OCI-LY7 (cell line): ENCODE results near the gene PCDH1. TPM values are rescaled to one million over a fixed set of nuclear protein-coding genes. Genes with fewer than 3 reads are reported as not detected.

ENCODE experiments used
- BruUV-seq: library from RNA; stranded (reverse); fragments of 400-500 nt; replicated peaks from 2 replicates; lab custom pipeline; 2021; lab: Mats Ljungman, UMichigan
- CTCF ChIA-PET: fragments of 300-600 bp; sonication (Branson Sonifier 250); formaldehyde crosslinking; loops from one replicate; lab custom pipeline; 2022; ENCODE audit warnings: antibody characterized with exemption; ENCODE audit not compliant: unreplicated experiment; lab: Charles Lee
- POLR2A ChIA-PET: fragments of 300-600 bp; sonication (Branson Sonifier 250); formaldehyde crosslinking; loops from one replicate; lab custom pipeline; 2022; ENCODE audit warnings: antibody characterized with exemption; lab: Charles Lee
- DNase-seq: peaks from one replicate; pipeline ENCODE4 v3.0.0-alpha.2; 2015; ENCODE audit warnings: low spot score
- H2AFZ ChIP-seq: fragments of 200-600 bp; sonication (generic), shearing (Covaris generic); 2 replicates; pipeline ENCODE4 v1.6.1; 2014; ENCODE audit warnings: mild to moderate bottlenecking, antibody characterized with exemption, low read length, moderate library complexity
- H3K27ac ChIP-seq: fragments of 200-600 bp; sonication (generic); 2 replicates; pipeline ENCODE4 v1.5.1; 2014; ENCODE audit warnings: mixed run types, low read depth, mild to moderate bottlenecking, moderate library complexity, low read length, inconsistent platforms; ENCODE audit not compliant: poor library complexity, severe bottlenecking
- H3K36me3 ChIP-seq: fragments of 200-600 bp; sonication (generic); 2 replicates; pipeline ENCODE4 v1.6.1; 2014; ENCODE audit warnings: mild to moderate bottlenecking, antibody characterized with exemption, low read length, moderate library complexity, mixed read lengths; ENCODE audit not compliant: insufficient read depth
- H3K4me1 ChIP-seq: fragments of 200-600 bp; sonication (generic); 2 replicates; pipeline ENCODE4 v1.5.1; 2014; ENCODE audit warnings: mild to moderate bottlenecking, low read length; ENCODE audit not compliant: insufficient read depth, poor library complexity, severe bottlenecking
- H3K4me2 ChIP-seq: fragments of 200-600 bp; sonication (generic); 2 replicates; pipeline ENCODE4 v1.6.1; 2014; ENCODE audit warnings: mild to moderate bottlenecking, low read length
- H3K4me3 ChIP-seq: fragments of 200-600 bp; sonication (generic); 2 replicates; pipeline ENCODE4 v1.5.1; 2014; ENCODE audit warnings: mild to moderate bottlenecking, low read depth, low read length; ENCODE audit not compliant: poor library complexity, severe bottlenecking
- H3K79me2 ChIP-seq: fragments of 200-600 bp; sonication (generic); 2 replicates; pipeline ENCODE4 v1.6.1; 2016; ENCODE audit warnings: low read depth, mild to moderate bottlenecking, low read length, moderate library complexity, mixed read lengths; ENCODE audit not compliant: insufficient read depth
- H3K9me2 ChIP-seq: fragments of 200-600 bp; sonication (generic); 2 replicates; pipeline ENCODE4 v1.6.1; 2016; ENCODE audit warnings: mild to moderate bottlenecking, low read length, mixed read lengths; ENCODE audit not compliant: insufficient read depth
- H3K9me3 ChIP-seq: fragments of 200-600 bp; sonication (generic); 2 replicates; pipeline ENCODE4 v1.6.1; 2014; ENCODE audit warnings: mild to moderate bottlenecking, mixed run types, low read length, mixed read lengths
- H4K20me1 ChIP-seq: fragments of 200-600 bp; sonication (generic); 2 replicates; pipeline ENCODE4 v1.6.1; 2014; ENCODE audit warnings: mild to moderate bottlenecking, antibody characterized with exemption, low read length, moderate library complexity, mixed read lengths; ENCODE audit not compliant: insufficient read depth
- CTCF ChIP-seq: fragments of 200-600 bp; sonication (generic); conservative IDR thresholded peaks from 2 replicates; pipeline ENCODE4 v1.5.1; 2014; ENCODE audit warnings: mild to moderate bottlenecking, antibody characterized with exemption, low read length, moderate library complexity, mixed read lengths
- EZH2phosphoT487 ChIP-seq: fragments of 200-600 bp; sonication (generic); IDR thresholded peaks from 2 replicates; pipeline ENCODE4 v1.6.1; 2018; ENCODE audit warnings: low read depth, borderline replicate concordance, mild to moderate bottlenecking, mixed run types, antibody characterized with exemption, low read length, moderate library complexity, mixed read lengths
- intact Hi-C: fragments of 100-400 bp; cut with micrococcal nuclease; formaldehyde crosslinking; loops from one replicate; pipeline ENCODE4 v1.10.0; 2022; ENCODE audit not compliant: unreplicated experiment
- total RNA-seq, 2 experiments: library from RNA; depleted of rRNA in 1 of 2; stranded (reverse); fragments of >200 nt in 1 of 2; shearing (Covaris generic) in 1 of 2; gene quantifications; 2 replicates each; pipeline ENCODE4 v1.2.3, GENCODE V29; 2014 to 2022

Gene PCDH1
- total RNA-seq, 2 experiments from 2014 or later: not detected

- DNase-seq: no peak
- CTCF ChIA-PET: interaction anchor here (1.0 to 2.7 kb wide), 3 partner anchors 9 to 223 kb away, joined by 3 to 19 read pairs (median 5); partner anchors contain the start of gene DELE1
- Histone ChIP-seq H3K4me2 (no peak overlapping the region), H3K9me3 (no peaks in the 10 kb centered on the region), H3K4me1 (peaks cover 36% of the 10 kb centered on the region), H3K9me2 (no peaks in the 10 kb centered on the region), H3K4me3 (no peak overlapping the region), H3K79me2 (no peaks in the 10 kb centered on the region), H2AFZ (peak overlapping the region; percentile 71; the same call in 1 of the 2 replicates), H4K20me1 (no peaks in the 10 kb centered on the region), H3K36me3 (no peaks in the 10 kb centered on the region), H3K27ac (no peak overlapping the region)
- BruUV-seq: no TSS peak
- POLR2A ChIA-PET: interaction anchor here (0.6 to 5.0 kb wide), 7 partner anchors 9 to 584 kb away, joined by 3 to 23 read pairs (median 6); partner anchors contain the start of genes DELE1, PCDHGA1 and RNF14
- intact Hi-C loops: loop anchor here (1.0 kb wide), 1 partner anchor 46 kb away; no protein-coding TSS in a partner anchor
- TF ChIP-seq CTCF: no peak
Observed at GRCh38 chr5:141914797-141915196, 36.6 kb upstream of the PCDH1 start.

DNA sequence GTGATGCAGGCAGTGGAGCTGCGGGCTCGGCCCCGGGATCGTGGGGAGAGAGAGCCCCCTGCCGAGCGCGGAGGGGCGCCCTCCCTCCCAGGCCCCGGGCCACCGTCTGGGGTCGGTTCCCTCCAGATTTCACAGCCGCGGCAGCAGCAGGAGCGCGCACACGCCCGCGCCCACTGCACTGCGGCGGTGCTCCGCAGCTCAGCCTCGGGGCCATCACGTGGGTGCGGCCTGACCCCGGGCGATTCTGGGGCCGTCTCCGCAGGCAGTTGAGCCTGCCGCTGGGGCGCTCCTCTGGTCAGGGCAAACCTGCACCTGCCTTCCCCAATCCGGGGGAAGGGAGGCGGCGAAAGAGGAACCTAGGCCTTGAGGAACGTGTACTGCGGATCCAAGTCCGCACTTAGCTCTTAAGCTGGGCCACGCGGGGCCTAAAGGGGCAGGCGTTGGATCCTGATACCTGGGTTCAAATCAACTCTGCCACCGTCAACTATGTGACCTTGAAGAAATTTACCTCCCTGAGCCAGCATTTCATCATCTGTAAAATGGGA lies 36.1 kb upstream of the PCDH1 start:
- Histone ChIP-seq H3K9me3 (no peaks in the 10 kb centered on the region), H4K20me1 (no peaks in the 10 kb centered on the region), H2AFZ (peak overlapping the region; percentile 71), H3K4me3 (peak overlapping the region; percentile 5), H3K36me3 (no peaks in the 10 kb centered on the region), H3K4me2 (peak overlapping the region; percentile 54; the same call in 1 of the 2 replicates), H3K4me1 (peaks cover 36% of the 10 kb centered on the region), H3K27ac (no peak overlapping the region), H3K79me2 (no peaks in the 10 kb centered on the region), H3K9me2 (no peaks in the 10 kb centered on the region)
- ChIA-PET CTCF (interaction anchor here (0.9 to 2.7 kb wide), 3 partner anchors 9 to 47 kb away, joined by 3 to 19 read pairs (median 3); partner anchors contain the start of gene DELE1), POLR2A (interaction anchor here (0.6 to 5.0 kb wide), 5 partner anchors 9 to 55 kb away, joined by 3 to 23 read pairs (median 7); partner anchors contain the start of genes DELE1 and RNF14)
- BruUV-seq: no TSS peak
- TF ChIP-seq EZH2phosphoT487: no peak
- TF ChIP-seq CTCF: peak; percentile 66
- intact Hi-C loops: loop anchor here (1.0 kb wide), 1 partner anchor 46 kb away; no protein-coding TSS in a partner anchor
- DNase-seq: peak; percentile 31
